ENCODE results near the gene TMC6.
A peak's percentile ranks its signal among the peaks of the same experiment; 100 is the strongest.
"Not testable (repeated sequence)": the region's sequence is repeated elsewhere in the genome, so short reads cannot be mapped to it uniquely, and the experiment has no call there.

TMC6 gene, protein sequence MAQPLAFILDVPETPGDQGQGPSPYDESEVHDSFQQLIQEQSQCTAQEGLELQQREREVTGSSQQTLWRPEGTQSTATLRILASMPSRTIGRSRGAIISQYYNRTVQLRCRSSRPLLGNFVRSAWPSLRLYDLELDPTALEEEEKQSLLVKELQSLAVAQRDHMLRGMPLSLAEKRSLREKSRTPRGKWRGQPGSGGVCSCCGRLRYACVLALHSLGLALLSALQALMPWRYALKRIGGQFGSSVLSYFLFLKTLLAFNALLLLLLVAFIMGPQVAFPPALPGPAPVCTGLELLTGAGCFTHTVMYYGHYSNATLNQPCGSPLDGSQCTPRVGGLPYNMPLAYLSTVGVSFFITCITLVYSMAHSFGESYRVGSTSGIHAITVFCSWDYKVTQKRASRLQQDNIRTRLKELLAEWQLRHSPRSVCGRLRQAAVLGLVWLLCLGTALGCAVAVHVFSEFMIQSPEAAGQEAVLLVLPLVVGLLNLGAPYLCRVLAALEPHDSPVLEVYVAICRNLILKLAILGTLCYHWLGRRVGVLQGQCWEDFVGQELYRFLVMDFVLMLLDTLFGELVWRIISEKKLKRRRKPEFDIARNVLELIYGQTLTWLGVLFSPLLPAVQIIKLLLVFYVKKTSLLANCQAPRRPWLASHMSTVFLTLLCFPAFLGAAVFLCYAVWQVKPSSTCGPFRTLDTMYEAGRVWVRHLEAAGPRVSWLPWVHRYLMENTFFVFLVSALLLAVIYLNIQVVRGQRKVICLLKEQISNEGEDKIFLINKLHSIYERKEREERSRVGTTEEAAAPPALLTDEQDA

DNA sequence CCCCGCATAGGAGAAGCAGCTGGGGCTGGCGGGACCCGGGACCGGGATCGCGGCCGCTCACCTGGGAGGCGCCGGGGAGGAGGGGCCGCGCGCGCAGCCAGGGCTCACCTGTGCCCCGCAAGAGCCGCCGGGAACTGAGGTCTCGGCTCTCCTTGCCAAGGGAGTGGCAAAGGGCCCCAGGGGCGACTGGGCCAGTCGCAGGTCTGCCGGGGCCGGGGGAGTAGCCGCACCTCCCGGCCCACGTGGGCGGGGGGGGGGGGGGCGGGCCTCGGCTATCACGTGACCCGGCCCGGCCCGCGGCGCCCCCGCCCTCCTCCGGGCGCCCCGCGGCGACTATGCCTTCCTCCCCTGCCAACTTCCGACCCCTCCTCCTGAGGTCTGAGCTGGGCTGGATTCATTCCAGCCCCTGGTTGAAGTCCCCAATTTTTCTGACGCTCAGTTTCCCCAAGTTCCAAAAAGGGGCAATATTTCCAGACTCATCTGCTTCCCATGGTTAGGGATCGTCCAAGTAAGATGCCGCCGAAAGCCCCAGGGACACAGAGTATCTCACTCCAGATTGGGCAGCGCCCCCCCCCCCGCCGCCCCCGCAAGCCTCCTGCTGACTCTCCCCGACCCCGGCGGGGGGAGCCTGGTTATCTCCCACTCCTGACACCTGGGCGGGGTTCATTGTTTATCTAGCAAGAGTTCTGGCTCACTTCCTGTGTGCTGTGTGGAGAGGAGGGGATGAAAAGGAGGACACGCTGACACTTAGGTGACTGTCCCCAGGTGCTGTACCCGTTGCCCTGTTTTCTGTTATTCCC is at the start of gene TMC6:
TMC6 (minus strand) TSS at position 205 of the 800 bp plus-strand sequence. CDS start 1,923 bp downstream, outside the sequence.
- peak; percentile 93 for DNase-seq (ENCODE audit: low spot score)

DNA sequence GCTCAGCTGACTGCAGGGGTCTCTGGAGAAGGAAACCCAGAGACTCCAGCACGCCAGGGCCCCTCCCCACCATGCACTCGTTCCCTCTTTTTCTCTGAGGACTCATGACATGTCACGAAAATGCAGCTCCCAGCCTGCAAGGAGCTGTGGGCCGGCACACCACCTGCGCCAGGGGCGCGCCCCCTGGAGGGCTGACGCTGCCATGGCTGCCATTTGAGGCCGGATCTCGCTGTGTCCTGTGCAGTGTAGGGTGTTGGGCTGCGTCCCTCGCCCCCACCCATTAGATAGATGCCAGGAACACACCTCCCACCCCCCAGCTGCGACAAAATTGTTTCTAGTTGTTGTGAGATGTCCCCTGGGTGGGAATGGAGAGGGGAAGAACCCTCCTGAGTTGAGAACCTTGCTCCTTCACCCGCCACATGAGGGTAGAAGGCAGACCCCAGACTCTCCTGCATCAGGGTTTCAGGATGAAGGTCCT is 48.0 kb upstream of the TMC6 start:
- peak; percentile 83 for DNase-seq (ENCODE audit: low spot score)

DNA sequence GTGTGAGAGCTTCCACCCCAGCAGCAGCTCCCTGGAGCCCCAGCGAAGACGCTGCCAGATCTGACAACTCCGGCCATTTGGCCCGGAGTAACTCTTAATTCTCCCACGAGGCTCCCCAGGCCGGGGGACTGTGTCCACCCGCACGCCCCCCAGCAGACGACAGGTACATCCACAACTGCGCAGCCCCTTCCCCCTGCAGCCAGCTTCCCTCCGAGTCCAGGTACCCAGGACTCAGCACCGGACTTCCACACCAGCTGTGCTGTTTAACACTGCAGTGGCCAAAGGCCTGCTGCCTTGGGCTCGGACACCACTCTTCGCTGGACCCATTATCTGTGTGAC is 47.1 kb upstream of the TMC6 start:
- DNase-seq (ENCODE audit: low spot score): no peak

DNA sequence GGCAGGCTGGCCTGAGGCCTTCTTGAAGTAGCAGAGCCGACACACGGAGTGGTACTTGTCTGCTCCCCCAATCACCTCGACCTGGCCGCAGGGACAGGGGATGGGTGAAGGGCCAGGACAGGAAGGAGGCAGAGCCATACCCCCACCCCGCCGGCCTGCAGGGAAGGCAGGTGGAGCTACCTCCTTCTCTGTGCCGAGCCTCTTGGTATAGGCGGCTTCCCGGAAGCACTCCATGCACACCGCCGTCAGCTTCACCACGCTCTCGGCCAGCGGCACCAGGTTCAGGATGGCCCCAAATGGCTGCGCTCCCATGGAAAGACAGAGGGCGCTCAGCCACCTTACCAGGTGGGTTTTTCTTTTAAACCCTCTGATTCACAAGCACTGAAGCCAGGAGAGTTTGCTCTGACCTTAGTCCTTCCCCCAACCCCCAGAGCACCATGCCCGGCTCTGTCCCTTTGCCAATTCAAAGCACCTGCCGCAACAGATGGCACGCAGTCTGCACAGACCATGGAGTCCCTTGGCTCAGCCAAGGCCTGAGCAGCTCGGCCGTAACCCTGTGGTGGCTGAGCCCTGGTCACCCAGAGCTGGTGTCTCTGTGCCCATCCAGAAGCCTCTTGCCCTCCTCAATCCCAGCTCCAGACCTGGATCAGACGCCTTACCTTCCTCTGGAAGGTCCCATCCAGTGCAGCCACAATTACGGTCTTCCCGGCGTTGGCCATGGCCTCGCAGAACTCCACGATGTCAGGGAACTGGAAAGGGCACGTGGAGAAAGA is 46.5 kb upstream of the TMC6 start:
- no peak for DNase-seq (ENCODE audit: low spot score)

DNA sequence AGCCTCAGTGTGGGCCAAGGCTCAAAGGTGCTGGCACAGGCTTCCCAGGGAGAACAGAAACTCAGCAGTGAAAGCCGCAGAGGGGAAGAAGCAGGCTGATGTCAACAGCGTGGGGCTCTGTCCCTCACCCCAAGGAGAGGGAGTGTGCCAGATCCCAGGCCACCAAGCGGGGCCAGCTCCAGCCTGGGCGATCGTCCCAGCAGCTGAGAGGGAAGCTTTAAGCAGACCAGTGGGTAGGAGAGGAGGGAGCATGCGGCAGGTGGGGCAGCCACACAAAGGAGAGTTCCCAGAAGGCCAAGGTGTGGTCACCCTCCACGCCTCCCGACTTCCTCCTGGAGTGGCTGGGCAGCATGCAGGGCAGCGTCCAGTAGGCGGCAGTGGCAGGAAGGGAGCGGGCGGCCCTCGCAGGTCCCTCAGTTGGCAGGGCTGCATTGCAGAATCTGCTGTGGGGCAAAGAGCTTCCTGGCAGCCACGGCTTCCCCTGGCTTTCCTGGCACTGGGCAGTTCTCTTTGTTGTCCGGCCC is 45.9 kb upstream of the TMC6 start:
- DNase-seq (ENCODE audit: low spot score): no peak

DNA sequence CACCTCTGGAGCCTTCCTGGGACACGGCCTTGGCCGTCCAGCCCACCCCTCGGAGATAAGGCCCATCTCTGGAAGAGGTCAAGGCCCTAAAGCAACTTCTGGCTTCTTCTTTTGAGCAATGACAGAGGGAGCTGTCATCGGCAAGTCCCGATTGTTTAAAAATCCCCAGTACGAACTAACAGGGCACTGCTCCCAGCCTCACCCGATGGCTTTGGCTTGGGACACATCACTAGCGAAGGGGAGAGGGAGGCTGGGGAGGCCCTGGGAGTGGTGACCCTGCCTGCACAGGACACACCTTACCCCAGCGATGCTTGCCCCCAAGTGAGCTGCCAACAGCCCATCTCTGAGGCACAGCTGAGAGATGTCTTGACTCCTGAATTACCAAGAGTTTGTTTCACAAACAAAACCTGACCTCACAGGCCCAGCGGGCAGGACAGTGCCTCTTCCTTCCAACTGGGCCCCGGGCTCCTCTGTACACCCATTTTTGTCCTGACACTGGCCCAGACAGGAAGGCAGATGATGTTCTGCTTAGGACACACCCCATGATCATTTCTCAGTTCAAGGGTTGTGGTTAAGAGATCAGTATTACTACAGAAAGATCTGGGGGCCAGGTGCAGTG is 44.7 kb upstream of the TMC6 start:
- no peak for DNase-seq (ENCODE audit: low spot score)

DNA sequence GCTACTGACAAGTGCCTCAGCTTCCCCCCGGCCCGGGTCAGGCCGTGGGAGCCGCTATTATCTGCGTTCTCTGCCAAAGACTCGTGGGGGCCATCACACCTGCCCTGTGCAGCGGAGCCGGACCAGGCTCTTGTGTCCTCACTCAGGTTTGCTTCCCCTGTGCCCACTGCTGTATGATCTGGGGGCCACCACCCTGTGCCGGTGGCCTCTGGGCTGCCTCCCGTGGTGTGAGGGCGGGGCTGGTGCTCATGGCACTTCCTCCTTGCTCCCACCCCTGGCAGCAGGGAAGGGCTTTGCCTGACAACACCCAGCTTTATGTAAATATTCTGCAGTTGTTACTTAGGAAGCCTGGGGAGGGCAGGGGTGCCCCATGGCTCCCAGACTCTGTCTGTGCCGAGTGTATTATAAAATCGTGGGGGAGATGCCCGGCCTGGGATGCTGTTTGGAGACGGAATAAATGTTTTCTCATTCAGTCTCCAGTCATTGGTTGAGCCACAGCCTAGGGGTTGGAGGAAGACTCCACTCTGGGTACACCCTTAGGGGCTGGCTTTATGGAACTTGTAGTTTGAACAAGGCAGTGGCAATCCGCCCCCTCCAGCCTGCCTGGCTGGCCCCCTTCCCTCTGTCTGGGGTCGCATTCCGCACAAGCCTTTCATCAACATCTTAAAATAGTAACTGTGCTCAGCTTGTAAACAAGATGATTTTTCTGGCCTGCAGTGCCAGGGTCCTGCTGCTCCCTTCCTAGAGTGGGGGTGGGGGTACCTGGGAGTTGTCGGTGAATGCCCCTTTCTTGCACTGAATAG is 43.9 kb upstream of the TMC6 start:
- no peak for DNase-seq (ENCODE audit: low spot score)

DNA sequence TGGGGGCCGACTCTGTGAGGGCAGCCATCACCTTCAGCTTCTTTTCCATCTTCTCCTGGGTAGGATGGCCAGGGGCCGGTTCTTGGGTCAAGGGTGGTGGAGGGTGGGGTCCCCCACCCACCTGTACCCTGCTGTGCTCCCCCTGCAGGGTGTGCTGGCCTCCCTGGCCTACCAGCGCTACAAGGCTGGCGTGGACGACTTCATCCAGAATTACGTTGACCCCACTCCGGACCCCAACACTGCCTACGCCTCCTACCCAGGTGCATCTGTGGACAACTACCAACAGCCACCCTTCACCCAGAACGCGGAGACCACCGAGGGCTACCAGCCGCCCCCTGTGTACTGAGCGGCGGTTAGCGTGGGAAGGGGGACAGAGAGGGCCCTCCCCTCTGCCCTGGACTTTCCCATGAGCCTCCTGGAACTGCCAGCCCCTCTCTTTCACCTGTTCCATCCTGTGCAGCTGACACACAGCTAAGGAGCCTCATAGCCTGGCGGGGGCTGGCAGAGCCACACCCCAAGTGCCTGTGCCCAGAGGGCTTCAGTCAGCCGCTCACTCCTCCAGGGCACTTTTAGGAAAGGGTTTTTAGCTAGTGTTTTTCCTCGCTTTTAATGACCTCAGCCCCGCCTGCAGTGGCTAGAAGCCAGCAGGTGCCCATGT is 43.2 kb upstream of the TMC6 start:
- DNase-seq (ENCODE audit: low spot score): not testable (repeated sequence)

DNA sequence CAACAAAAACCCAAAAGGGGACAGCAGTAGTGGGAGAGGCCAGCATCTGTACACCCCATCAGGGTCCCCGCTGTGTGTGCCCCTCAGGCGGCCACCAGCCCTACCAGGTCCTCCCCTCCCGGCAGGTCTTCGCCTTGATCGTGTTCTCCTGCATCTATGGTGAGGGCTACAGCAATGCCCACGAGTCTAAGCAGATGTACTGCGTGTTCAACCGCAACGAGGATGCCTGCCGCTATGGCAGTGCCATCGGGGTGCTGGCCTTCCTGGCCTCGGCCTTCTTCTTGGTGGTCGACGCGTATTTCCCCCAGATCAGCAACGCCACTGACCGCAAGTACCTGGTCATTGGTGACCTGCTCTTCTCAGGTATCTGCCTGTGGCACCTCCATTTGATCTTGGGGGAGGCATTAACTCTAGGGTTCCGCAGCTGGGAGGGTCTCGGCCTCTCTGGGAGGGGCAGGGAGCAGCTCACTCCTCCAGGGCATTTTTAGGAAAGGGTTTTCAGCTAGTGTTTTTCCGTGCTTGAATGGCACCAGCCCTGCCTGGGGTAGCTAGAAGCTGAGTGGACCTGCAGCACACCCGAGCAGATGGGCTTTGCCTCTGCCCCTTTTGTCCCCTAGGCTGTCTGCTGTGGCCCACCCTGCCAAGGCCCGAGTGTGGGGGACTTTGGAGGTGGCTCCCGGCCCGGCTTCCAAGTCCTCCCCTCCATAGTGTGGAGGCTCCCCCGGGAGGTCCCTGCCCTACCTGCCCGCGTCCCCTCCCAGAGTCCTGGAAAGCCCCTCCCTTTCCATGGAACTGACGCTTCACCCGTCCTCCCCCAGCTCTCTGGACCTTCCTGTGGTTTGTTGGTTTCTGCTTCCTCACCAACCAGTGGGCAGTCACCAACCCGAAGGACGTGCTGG is 42.4 kb upstream of the TMC6 start:
- DNase-seq (ENCODE audit: low spot score): no peak

DNA sequence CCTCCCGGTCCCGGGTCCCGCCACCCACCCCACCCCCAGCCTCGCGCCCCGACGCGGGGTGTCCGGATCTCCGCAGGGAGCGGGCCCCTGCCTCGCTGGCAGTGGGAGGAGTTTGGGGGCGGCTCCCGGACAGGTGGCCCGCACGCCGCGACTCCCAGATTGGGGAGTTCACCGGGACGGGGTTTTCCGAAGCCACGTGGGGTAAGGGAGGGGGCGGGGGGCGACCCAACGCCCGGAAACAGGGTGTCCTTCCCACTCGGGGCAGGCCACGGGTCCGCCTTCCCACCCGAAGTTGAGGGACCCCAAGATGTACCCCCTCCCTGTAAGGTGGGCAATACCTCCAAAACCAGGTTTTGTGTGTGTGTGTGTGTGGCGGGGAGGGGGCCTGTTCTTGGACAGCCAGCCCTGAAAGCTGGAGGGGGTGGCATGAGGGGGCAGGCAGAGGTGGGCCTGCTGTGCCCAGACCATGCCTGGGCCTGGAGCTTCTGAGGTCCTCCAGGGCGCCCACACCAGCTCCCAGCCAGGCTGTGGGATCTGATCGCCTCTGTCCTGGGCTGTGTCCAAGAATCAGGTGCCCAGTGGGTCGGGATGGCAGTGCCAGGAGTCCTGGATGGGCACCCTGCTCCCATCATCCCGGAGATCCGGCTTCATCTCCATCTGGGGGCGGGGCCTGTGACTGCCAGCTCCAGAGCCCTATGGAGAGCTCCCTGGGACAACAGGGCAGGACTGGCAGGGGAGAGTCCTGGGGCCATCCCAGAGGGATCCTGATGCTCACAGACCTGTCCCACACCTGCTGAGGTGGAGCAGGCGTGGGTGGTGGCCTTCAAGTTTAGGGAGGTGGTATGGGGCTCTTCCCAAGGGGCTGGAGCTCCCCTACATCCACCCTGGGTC is 40.6 kb upstream of the TMC6 start:
- DNase-seq (ENCODE audit: low spot score): peak; percentile 72

DNA sequence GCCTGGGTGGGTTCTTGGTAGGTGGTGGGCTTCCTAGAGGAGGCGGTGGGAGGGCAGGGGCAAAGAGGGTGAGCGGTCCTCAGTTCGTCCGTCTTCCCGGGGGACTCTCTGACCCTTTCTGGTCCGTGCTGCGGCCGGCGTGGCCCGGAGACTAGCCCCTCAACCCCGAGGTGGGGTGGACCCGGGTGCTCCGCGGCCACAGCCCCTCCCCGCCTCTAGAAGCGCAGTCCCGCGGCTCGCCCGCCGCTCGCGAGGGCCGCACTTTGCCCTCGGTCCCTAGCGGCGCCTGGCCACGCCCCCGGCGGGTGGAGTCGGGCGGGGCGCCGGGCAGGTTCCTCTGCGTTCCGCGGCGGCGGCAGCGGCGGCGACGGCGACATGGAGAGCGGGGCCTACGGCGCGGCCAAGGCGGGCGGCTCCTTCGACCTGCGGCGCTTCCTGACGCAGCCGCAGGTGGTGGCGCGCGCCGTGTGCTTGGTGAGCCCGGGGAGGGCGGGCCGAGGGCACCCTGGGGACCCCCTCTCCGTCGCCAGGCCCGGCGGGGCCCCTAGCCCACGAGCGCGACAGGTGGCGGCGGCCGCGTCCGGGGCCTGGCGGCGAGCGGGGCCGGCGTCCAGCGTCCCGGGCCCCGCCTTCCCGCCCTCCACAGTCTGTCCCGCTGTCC is 39.8 kb upstream of the TMC6 start, which contains the start of gene SYNGR2:
SYNGR2 (plus strand) TSS at position 340 of the 661 bp plus-strand sequence; CDS start at position 376, 36 bp downstream.
- peak; percentile 100 for DNase-seq (ENCODE audit: low spot score)

DNA sequence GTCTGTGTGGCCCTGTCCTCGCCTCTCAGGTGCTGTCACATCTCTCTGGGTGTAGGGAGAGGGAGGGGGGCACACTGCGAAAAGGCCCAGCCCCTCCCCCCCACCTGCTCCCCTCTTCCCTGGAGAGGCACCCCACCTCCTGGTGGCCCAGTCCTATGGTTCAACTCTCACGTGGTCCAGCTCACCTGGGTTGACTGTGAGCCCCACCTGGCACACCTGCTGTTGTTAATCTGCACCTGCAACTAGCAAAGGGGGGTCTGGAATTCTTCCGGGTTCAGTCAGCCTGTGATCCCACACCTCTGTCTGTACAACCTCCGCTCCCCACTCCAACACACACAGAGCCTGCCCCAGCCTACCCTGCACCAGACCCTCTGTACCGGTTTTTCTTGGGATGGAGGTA is 37.9 kb upstream of the TMC6 start:
- no peak for DNase-seq (ENCODE audit: low spot score)

DNA sequence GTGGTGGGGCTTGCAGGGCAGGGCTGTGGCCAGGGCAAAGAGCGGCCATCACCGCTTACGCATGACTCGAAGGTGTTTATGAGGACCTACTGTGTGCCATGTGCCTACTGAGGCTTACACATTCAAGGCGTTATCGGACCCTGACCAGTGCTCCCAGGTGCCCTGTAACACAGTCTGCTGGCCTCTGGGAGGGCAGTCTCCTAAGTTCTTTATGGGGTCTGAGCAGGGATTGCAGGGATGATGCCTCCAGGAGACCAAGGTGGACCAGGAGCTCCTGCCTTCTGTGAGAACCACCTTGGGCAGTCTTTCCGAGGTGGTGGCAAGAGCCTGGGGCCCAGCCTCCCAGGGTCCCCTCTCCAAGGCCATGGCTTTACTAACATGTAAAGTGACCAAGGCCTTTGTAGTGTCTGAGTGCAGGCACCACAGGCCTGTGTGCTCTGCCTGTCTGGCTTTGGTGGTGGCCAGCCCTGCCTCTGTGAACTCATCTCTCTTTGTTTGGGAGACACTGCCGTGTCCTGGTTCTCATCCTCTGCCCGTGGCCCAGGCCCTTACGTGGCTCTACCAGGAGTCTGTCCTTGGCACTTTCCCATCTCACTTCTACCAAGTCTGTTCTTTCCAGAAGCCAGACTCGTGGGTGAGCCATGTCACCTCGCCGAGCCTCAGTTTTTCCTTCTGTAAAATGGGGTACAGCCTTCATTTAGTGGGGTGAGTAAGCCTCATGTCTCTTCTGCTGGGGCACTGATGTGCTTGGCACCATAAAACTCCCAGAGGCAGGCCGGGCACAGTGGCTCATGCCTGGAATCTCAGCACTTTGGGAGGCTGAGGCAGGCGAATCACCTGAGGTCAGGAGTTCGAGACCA is 36.4 kb upstream of the TMC6 start:
- no peak for DNase-seq (ENCODE audit: low spot score)

DNA sequence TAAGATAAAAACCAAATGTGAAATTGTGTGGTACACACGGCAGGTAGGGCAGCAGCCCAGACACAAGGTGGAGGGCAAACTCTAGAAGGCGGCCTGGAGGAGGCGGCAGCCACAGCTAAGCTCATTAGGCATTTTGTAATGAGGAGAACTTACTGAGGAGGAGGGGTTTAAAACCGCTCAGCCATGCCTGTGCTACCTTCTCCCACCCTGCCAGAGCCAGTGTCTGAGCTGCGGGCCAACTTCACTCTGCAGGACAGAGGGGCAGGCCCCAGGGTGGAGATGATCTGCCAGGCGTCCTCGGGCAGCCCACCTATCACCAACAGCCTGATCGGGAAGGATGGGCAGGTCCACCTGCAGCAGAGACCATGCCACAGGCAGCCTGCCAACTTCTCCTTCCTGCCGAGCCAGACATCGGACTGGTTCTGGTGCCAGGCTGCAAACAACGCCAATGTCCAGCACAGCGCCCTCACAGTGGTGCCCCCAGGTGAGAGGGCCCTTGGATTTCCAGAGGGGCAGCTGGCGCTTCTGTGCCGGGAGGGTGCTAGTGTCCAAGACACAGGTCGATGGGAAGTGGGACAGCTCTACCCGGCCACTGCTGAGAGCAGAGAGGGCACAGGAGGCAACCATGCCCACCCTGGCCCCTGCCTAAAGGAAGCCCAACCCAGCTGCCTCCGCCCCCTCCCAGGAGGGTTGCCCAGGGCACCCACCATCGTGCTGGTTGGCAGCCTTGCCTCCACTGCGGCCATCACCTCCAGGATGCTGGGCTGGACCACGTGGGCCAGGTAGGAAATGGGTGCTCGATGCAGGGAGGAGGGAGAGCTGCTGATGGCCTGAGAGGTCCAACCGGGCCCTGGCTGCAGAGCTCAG is 35.6 kb upstream of the TMC6 start:
- no peak for DNase-seq (ENCODE audit: low spot score)
